ENCODE results near the gene PIK3R5. TPM values are rescaled to one million over a fixed set of nuclear protein-coding genes. Genes with fewer than 3 reads are reported as not detected.
"Not testable (repeated sequence)": the region's sequence is repeated elsewhere in the genome, so short reads cannot be mapped to it uniquely, and the experiment has no call there.

PIK3R5 gene
- total RNA-seq, 2 experiments from 2014 or later = 73.9 to 77.9 TPM

DNA sequence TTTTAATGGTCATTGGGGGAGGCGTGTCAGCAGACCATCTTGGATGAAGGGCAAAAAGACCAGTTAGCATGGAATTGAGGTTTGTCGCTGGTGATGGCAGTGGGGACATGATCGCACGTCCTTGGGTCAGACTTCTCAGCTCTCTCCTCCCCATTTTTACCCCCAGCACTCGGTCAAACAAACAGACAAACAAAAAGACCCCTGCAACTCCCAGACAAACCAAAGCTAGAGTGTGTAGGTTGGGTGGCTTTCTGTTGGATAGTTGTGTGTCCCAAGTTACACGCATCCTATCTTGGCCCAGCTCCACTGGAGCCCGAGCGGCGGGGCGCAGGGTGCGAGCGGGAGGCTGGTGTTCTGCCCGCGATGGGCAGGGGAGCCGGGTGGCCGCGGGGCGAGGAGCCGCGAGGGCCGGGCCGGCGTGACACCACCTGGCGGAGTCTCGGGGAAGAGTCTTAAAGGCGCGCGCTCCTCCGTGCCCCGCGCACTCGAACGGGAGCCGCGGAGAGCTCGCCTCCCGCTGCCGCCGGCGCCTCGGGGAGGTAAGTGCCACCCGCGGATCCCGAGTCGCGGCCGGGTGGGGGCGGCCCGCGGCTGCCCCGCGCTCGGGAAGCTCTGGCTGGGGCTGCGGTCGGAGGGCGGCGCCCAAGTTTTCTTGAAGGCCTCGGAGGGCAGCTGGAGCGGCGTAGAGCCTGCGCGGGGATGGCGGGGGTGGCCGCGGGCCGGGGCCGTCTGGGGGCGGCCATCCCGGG lies 37.3 kb upstream of the PIK3R5 start:
- ChIA-PET CTCF (interaction anchor here (0.8 to 1.4 kb wide), 14 partner anchors 8 to 619 kb away, joined by 3 to 7 read pairs (median 3); no protein-coding TSS in a partner anchor), POLR2A (interaction anchor here (0.7 kb wide), 1 partner anchor 252 kb away, joined by 4 read pairs; no protein-coding TSS in a partner anchor)
- DNase-seq (no peak), ATAC-seq (peak; percentile 71)
- peaks cover 2% of the 10 kb centered on the region for H3K36me3 Mint-ChIP-seq (ENCODE audit: low read depth)
- H3K27me3 Mint-ChIP-seq (ENCODE audit: low read depth) = peaks cover 72% of the 10 kb centered on the region
- no peak overlapping the region for H3K27ac Mint-ChIP-seq
- no peak overlapping the region for H3K4me3 Mint-ChIP-seq
- H3K4me1 Mint-ChIP-seq (ENCODE audit: low read depth) = peaks cover 15% of the 10 kb centered on the region
- no peaks in the 10 kb centered on the region for H3K9me3 Mint-ChIP-seq (ENCODE audit: insufficient read depth)

DNA sequence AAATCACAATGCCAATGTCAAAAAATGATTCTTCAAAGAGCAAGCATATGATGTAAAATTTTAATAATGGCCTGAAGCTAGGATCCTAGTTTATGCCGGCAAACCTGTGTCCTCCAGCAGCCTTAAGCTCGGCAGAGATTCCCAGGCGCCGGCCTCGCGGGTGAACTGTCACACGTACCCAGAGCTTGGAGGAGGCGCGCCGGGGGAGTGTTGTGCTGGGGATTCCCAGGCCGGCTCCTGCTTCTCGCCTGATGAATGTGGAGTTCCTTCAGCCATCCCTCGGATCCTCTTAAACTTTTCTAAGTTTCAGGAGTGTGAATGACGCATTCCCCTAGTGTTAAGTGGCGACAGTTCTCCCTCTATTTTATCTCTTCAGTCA lies 36.7 kb upstream of the PIK3R5 start:
- peaks cover 15% of the 10 kb centered on the region for H3K4me1 Mint-ChIP-seq (ENCODE audit: low read depth)
- H3K27ac Mint-ChIP-seq = no peak overlapping the region
- H3K27me3 Mint-ChIP-seq (ENCODE audit: low read depth) = peaks cover 67% of the 10 kb centered on the region
- ATAC-seq = no peak
- POLR2A ChIA-PET = interaction anchor here (0.7 kb wide), 1 partner anchor 252 kb away, joined by 4 read pairs; no protein-coding TSS in a partner anchor
- H3K36me3 Mint-ChIP-seq (ENCODE audit: low read depth) = peaks cover 2% of the 10 kb centered on the region
- no peak overlapping the region for H3K4me3 Mint-ChIP-seq
- no peak for DNase-seq
- H3K9me3 Mint-ChIP-seq (ENCODE audit: insufficient read depth) = no peaks in the 10 kb centered on the region
- CTCF ChIA-PET = interaction anchor here (0.8 to 1.4 kb wide), 12 partner anchors 14 to 618 kb away, joined by 3 to 7 read pairs (median 3); no protein-coding TSS in a partner anchor

GRCh38 chr17:9001559-9001958 lies 36.1 kb upstream of the PIK3R5 start:
- no peaks in the 10 kb centered on the region for H3K9me3 Mint-ChIP-seq (ENCODE audit: insufficient read depth)
- peaks cover 61% of the 10 kb centered on the region for H3K27me3 Mint-ChIP-seq (ENCODE audit: low read depth)
- POLR2A ChIA-PET = no interaction called here
- peaks cover 15% of the 10 kb centered on the region for H3K4me1 Mint-ChIP-seq (ENCODE audit: low read depth)
- peaks cover 2% of the 10 kb centered on the region for H3K36me3 Mint-ChIP-seq (ENCODE audit: low read depth)
- no peak for DNase-seq
- no peak for ATAC-seq
- CTCF ChIA-PET = interaction anchor here (1.3 kb wide), 1 partner anchor 29 kb away, joined by 3 read pairs; no protein-coding TSS in a partner anchor
- no peak overlapping the region for H3K27ac Mint-ChIP-seq
- no peak overlapping the region for H3K4me3 Mint-ChIP-seq

DNA sequence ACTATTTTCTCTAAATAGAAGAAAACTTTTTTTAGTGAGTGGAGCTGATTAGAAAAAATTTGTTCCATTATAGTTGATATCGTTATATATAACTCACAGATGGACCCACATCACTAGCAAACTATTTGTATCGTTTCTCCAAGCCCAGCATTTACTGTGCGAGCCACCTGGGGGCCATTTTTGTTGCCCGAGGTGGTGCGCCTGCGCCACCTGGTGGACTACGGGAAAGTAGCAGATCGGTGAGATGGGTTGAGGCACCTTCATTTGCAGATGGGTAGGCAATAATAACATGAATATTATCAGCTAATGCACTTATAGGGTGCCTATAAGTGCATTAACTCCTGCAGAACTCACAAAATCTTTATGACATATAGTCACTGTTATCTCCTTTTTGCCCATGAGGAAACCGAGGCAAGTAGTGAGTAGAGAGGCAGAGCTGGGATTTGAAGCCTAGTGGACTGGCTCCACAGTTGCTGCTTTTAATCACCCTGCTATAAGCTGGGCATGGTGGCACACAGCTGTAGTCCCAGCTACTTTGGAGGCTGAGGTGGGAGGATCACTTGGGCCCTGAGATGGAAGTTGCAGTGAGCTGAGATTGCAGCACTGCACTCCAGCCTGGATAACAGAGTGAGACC lies 32.6 kb upstream of the PIK3R5 start:
- ATAC-seq (peak; percentile 82), DNase-seq (peak; percentile 85)
- peaks cover 32% of the 10 kb centered on the region for H3K27me3 Mint-ChIP-seq (ENCODE audit: low read depth)
- no peaks in the 10 kb centered on the region for H3K36me3 Mint-ChIP-seq (ENCODE audit: low read depth)
- H3K4me3 Mint-ChIP-seq = no peak overlapping the region
- H3K27ac Mint-ChIP-seq = no peak overlapping the region
- POLR2A ChIA-PET = interaction anchor here (1.1 kb wide), 1 partner anchor 103 kb away, joined by 3 read pairs; no protein-coding TSS in a partner anchor
- H3K4me1 Mint-ChIP-seq (ENCODE audit: low read depth) = peaks cover 18% of the 10 kb centered on the region
- no peaks in the 10 kb centered on the region for H3K9me3 Mint-ChIP-seq (ENCODE audit: insufficient read depth)
- CTCF ChIA-PET = interaction anchor here (0.6 to 3.3 kb wide), 64 partner anchors 10 to 615 kb away, joined by 3 to 43 read pairs (median 4); partner anchors contain the start of genes NDEL1 and NTN1

GRCh38 chr17:8995711-8996110 lies 30.2 kb upstream of the PIK3R5 start:
- no peak overlapping the region for H3K4me3 Mint-ChIP-seq
- ATAC-seq (no peak), DNase-seq (no peak)
- peaks cover 17% of the 10 kb centered on the region for H3K27me3 Mint-ChIP-seq (ENCODE audit: low read depth)
- ChIA-PET CTCF (interaction anchor here (0.8 to 2.9 kb wide), 12 partner anchors 8 to 559 kb away, joined by 3 to 12 read pairs (median 4); no protein-coding TSS in a partner anchor), POLR2A (interaction anchor here (1.7 kb wide), 1 partner anchor 30 kb away, joined by 5 read pairs; the partner anchor contains the start of gene PIK3R5)
- no peak overlapping the region for H3K27ac Mint-ChIP-seq
- no peaks in the 10 kb centered on the region for H3K9me3 Mint-ChIP-seq (ENCODE audit: insufficient read depth)
- no peaks in the 10 kb centered on the region for H3K36me3 Mint-ChIP-seq (ENCODE audit: low read depth)
- peaks cover 14% of the 10 kb centered on the region for H3K4me1 Mint-ChIP-seq (ENCODE audit: low read depth)

- peaks cover 8% of the 10 kb centered on the region for H3K27me3 Mint-ChIP-seq (ENCODE audit: low read depth)
These were observed 28.8 kb upstream of the PIK3R5 start for GRCh38 chr17:8994319-8994718.

GRCh38 chr17:8991514-8992285 lies 26.2 kb upstream of the PIK3R5 start:
- ATAC-seq (peak; percentile 81), DNase-seq (peak; percentile 79)
- Mint-ChIP-seq H3K9me3 (ENCODE audit: insufficient read depth) (peaks cover 8% of the 10 kb centered on the region), H3K36me3 (ENCODE audit: low read depth) (no peaks in the 10 kb centered on the region), H3K4me3 (no peak overlapping the region), H3K27ac (no peak overlapping the region), H3K4me1 (ENCODE audit: low read depth) (peaks cover 9% of the 10 kb centered on the region), H3K27me3 (ENCODE audit: low read depth) (no peaks in the 10 kb centered on the region)
- ChIA-PET POLR2A (no interaction called here), CTCF (interaction anchor here (0.7 to 2.3 kb wide), 5 partner anchors 9 to 152 kb away, joined by 3 to 8 read pairs (median 4); no protein-coding TSS in a partner anchor)

More at GRCh38 chr17:8994319-8994718, 28.8 kb upstream of the PIK3R5 start:
- Mint-ChIP-seq H3K4me3 (no peak overlapping the region), H3K4me1 (ENCODE audit: low read depth) (peaks cover 14% of the 10 kb centered on the region), H3K9me3 (ENCODE audit: insufficient read depth) (no peaks in the 10 kb centered on the region), H3K27ac (no peak overlapping the region), H3K36me3 (ENCODE audit: low read depth) (no peaks in the 10 kb centered on the region)
- ATAC-seq = no peak
- POLR2A ChIA-PET = no interaction called here
- peak; percentile 70 for DNase-seq
- CTCF ChIA-PET = interaction anchor here (1.0 to 2.2 kb wide), 7 partner anchors 20 to 208 kb away, joined by 3 to 8 read pairs (median 5); no protein-coding TSS in a partner anchor

GRCh38 chr17:8988263-8988935 lies 22.9 kb upstream of the PIK3R5 start:
- peaks cover 18% of the 10 kb centered on the region for H3K4me1 Mint-ChIP-seq (ENCODE audit: low read depth)
- POLR2A ChIA-PET; DNase-seq; H3K9me3 Mint-ChIP-seq (ENCODE audit: insufficient read depth); H3K4me3 Mint-ChIP-seq; H3K27ac Mint-ChIP-seq; H3K36me3 Mint-ChIP-seq (ENCODE audit: low read depth); ATAC-seq; H3K27me3 Mint-ChIP-seq (ENCODE audit: low read depth): not testable (repeated sequence)
- CTCF ChIA-PET = interaction anchor here (4.9 kb wide), 1 partner anchor 10 kb away, joined by 26 read pairs; no protein-coding TSS in a partner anchor

DNA sequence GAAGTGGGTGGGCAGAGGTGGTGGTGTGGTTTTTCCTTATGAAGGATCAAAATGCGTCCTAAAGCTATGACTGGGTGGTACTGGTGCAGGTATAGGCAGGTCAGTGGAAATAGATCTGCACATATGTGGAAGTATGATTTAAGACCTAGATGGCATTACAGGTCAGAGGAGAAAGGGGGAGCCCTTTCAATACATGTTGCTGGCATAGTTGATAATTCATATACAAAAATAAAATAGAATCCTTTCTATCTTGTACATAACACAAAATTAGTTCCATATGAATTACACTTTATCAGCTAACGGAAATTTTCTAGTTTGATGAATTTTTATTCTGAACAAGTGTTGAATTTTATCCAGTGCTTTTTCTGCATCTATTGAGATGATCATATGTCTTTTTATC lies 20.8 kb upstream of the PIK3R5 start:
- ATAC-seq (no peak), DNase-seq (no peak)
- ChIA-PET POLR2A (interaction anchor here (0.6 kb wide), 1 partner anchor 703 kb away, joined by 3 read pairs; no protein-coding TSS in a partner anchor), CTCF (interaction anchor here (1.0 to 4.9 kb wide), 3 partner anchors 9 to 17 kb away, joined by 3 to 26 read pairs (median 4); no protein-coding TSS in a partner anchor)
- Mint-ChIP-seq H3K9me3 (ENCODE audit: insufficient read depth) (peaks cover 8% of the 10 kb centered on the region), H3K4me3 (no peak overlapping the region), H3K27me3 (ENCODE audit: low read depth) (no peaks in the 10 kb centered on the region), H3K4me1 (ENCODE audit: low read depth) (peaks cover 13% of the 10 kb centered on the region), H3K36me3 (ENCODE audit: low read depth) (peaks cover 3% of the 10 kb centered on the region), H3K27ac (peak overlapping the region; percentile 56)

DNA sequence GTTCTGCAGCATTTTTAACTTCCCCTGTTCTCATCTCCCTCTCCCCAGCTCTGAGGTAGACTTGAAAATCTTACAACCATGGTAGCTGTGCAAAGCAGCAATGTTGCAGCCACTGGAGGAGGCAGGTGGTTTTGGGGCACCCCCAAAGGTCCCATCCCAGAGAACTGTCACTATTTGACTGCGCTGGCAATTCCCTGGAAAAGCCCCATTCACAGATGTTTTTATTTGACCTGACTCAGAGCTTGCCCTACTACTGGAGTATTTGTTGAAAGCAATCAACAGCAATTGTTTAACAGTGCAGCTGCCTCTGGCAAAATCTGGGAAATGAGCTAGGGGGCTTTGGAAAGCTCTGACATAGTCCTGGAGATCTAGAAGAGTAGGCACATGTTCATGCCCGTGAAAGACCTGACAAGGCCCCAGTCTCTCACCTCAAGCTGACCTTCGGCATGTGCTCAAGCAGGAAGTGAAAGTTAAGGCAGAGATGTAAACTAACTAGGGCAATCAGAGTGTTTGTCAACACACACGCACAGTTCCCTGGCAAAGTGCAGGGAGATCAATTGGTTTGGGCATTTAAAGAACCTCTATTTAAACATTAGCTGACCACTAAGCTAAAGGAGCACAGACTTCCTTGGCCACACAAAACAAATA lies 19.7 kb upstream of the PIK3R5 start:
- ChIA-PET POLR2A (interaction anchor here (0.9 kb wide), 1 partner anchor 127 kb away, joined by 3 read pairs; no protein-coding TSS in a partner anchor), CTCF (interaction anchor here (0.8 to 4.9 kb wide), 5 partner anchors 10 to 91 kb away, joined by 3 to 26 read pairs (median 4); no protein-coding TSS in a partner anchor)
- Mint-ChIP-seq H3K4me3 (no peak overlapping the region), H3K4me1 (ENCODE audit: low read depth) (peaks cover 12% of the 10 kb centered on the region), H3K27me3 (ENCODE audit: low read depth) (no peaks in the 10 kb centered on the region), H3K9me3 (ENCODE audit: insufficient read depth) (peaks cover 8% of the 10 kb centered on the region), H3K36me3 (ENCODE audit: low read depth) (peaks cover 3% of the 10 kb centered on the region), H3K27ac (peak overlapping the region; percentile 14)
- no peak for ATAC-seq
- DNase-seq = no peak

Measured in activated CD8-positive, alpha-beta T cell treated with anti-CD3 and anti-CD28 coated beads, Interleukin-2, amount 10 ng/mL, durations not matched to agents 7 days and 5 days (primary cell).